Upper lobe of left lung (tissue), 6 donors: Measurements from ENCODE around the gene HOXC5. TPM values are rescaled to one million over a fixed set of nuclear protein-coding genes. Genes with fewer than 3 reads are reported as not detected.

Source experiments
- ATAC-seq, 2 donors: fragments of 200-7000 bp; cut with Tn5 transposase; one replicate each; pipeline ENCODE4 v1.9.1; 2022; ENCODE audit warnings: mild to moderate bottlenecking in 2 of 2, moderate library complexity in 2 of 2; ENCODE audit not compliant: low FRiP score in 2 of 2
- DNase-seq, 2 donors: peaks; one replicate each; pipeline ENCODE4 v3.0.0-alpha.2; 2019 to 2020
- H3K27ac ChIP-seq, 4 donors: fragments of 200-600 bp; sonication (generic); one replicate each; pipeline ENCODE4 v1.5.1; 2016 to 2019
- H3K27me3 ChIP-seq, 4 donors: fragments of 200-600 bp; sonication (generic); one replicate each; pipeline ENCODE4 v1.5.1; 2017 to 2019
- H3K36me3 ChIP-seq, 4 donors: fragments of 200-600 bp; sonication (generic); one replicate each; pipeline ENCODE4 v1.5.1; 2016 to 2019
- H3K4me1 ChIP-seq, 4 donors: fragments of 200-600 bp; sonication (generic); one replicate each; pipeline ENCODE4 v1.5.1; 2018 to 2019
- H3K4me3 ChIP-seq, 4 donors: fragments of 200-600 bp; sonication (generic); one replicate each; pipeline ENCODE4 v1.5.1; 2017 to 2019; ENCODE audit warnings: mild to moderate bottlenecking in 2 of 4, moderate library complexity in 1 of 4
- H3K9me3 ChIP-seq, 4 donors: fragments of 200-600 bp; sonication (generic); one replicate each; pipeline ENCODE4 v1.5.1; 2018 to 2019
- EP300 ChIP-seq, 4 donors: sonication (generic); formaldehyde crosslinking; IDR thresholded peaks; one replicate each; pipeline ENCODE4 v1.5.1; 2017; ENCODE audit warnings: antibody characterized with exemption in 4 of 4, control low read depth in 2 of 4
- POLR2A ChIP-seq, 4 donors: fragments of 450-650 bp; IDR thresholded peaks; one replicate each; pipeline ENCODE4 v1.5.1; 2016 to 2017; ENCODE audit warnings: antibody characterized with exemption in 4 of 4, mild to moderate bottlenecking in 2 of 4
- POLR2AphosphoS5 ChIP-seq, 2 donors: sonication (generic); formaldehyde crosslinking; IDR thresholded peaks; one replicate each; pipeline ENCODE4 v1.5.1; 2017; ENCODE audit warnings: antibody characterized with exemption in 2 of 2
- WGBS, 2 donors: methylation state at CpG; one replicate each; pipeline ENCODE4 v1.1.5; 2017 to 2018; 5-methylcytosine and 5-hydroxymethylcytosine counted together
- total RNA-seq, 6 donors: library from RNA; depleted of rRNA in 4 of 6; stranded (reverse); fragments of >200 nt in 4 of 6; gene quantifications; one replicate each; pipeline versions ENCODE4 v1.1.0 to v1.2.1, GENCODE V29; 2016 to 2021
- TF ChIP-seq, protein P1 (sequence below), 6 experiments: fragments of 450-650 bp in 4 of 6; fragments of 200-600 bp in 2 of 6; sonication (generic) in 2 of 6; IDR thresholded peaks; one replicate each; pipeline ENCODE4 v1.5.1; 2016 to 2019; ENCODE audit warnings: antibody characterized with exemption in 6 of 6
- donor health status: DM: no; HTN: no; CAD: no; lungs with moderate emphysema.
- donor health status: DM: no; HTN: yes; CAD: no; lungs with severe emphysema.

Gene HOXC5
- total RNA-seq, 6 donors from 2014 or later: 0.11 to 0.22 (median 0.17) TPM; not detected in 3

DNA sequence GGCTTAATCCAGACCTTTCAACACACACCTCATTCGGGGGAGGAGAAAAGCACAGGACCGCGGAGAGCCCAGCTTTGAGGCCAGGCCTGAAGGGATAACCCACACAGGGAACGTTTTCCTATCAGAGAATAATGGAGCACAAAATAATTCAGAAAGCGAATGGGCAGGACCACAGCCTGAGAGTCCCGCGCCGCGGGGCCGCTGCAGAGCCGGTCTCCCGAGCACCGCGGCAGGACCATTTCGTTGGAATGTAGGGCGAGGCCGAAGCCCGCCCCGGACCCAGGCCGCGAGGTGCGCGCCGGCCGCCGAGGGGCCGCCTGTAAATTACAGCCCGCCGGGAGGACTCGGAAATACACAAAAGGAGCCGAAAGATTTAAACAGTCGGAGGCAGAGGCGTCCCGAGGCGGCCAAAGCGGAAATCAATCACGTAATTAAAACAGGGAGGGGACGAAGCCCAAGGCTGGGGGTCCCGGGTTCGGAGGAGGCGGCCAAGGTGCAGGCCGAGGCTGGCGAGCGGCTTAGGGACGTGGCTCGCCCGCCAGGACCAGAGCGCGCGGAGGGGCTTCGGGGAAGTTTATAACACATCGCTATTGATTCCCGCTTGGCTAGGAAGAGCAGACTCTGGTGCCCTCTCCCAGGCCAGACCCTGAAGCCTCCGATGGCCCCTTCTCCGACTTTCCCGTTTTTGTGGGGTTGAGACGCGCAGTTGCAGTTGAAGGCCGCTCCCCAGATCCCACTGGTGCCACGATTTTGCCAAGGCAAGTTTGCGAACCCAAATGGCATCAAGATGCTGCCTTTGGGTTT lies 14.5 kb downstream of the HOXC5 start:
- peak in 1 of 2 donors; percentile 83 for DNase-seq
- H3K4me3 ChIP-seq: no peak overlapping the region
- no peaks in the 10 kb centered on the region for H3K36me3 ChIP-seq
- no peak for ATAC-seq
- peaks cover 0 to 12% (median 7%) of the 10 kb centered on the region in 4 donors for H3K4me1 ChIP-seq
- 11 to 31% methylated on average over 40 to 61 of the region's 61 CpGs for WGBS, 2 donors
- H3K27ac ChIP-seq: no peak overlapping the region
- TF ChIP-seq EP300 (IDR thresholded peaks at IDR 0.05) (no peak), POLR2AphosphoS5 (IDR thresholded peaks at IDR 0.05) (no peak), POLR2A (IDR thresholded peaks at IDR 0.05) (no peak)
- TF ChIP-seq, protein P1, sequence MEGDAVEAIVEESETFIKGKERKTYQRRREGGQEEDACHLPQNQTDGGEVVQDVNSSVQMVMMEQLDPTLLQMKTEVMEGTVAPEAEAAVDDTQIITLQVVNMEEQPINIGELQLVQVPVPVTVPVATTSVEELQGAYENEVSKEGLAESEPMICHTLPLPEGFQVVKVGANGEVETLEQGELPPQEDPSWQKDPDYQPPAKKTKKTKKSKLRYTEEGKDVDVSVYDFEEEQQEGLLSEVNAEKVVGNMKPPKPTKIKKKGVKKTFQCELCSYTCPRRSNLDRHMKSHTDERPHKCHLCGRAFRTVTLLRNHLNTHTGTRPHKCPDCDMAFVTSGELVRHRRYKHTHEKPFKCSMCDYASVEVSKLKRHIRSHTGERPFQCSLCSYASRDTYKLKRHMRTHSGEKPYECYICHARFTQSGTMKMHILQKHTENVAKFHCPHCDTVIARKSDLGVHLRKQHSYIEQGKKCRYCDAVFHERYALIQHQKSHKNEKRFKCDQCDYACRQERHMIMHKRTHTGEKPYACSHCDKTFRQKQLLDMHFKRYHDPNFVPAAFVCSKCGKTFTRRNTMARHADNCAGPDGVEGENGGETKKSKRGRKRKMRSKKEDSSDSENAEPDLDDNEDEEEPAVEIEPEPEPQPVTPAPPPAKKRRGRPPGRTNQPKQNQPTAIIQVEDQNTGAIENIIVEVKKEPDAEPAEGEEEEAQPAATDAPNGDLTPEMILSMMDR (IDR thresholded peaks at IDR 0.05): no peak
- no peaks in the 10 kb centered on the region for H3K9me3 ChIP-seq
- peaks cover 0 to 49% (median 25%) of the 10 kb centered on the region in 4 donors for H3K27me3 ChIP-seq

DNA sequence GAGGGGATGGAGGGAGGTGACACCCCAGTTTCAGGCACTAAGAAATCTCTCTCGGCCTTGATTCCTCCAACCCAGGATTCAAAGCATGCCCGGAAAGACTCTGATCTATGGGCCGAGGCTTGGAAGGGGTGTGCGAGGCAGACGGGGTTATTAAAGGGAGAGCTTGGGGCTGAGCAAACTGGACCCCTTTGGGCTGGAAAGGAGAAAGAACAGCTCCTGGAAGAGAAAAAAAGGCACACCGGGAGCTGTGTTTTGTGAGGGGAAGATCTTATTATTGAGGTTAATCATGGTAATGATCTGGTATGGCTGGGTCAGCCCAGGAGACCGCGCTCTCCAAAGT lies 15.1 kb downstream of the HOXC5 start:
- no peaks in the 10 kb centered on the region for H3K36me3 ChIP-seq
- H3K27me3 ChIP-seq: peaks cover 0 to 55% (median 30%) of the 10 kb centered on the region in 4 donors
- H3K27ac ChIP-seq: no peak overlapping the region
- 35 to 52% methylated on average over 8 of the region's 8 CpGs for WGBS, 2 donors
- DNase-seq: no peak
- H3K4me1 ChIP-seq: peaks cover 0 to 15% (median 7%) of the 10 kb centered on the region in 4 donors
- no peaks in the 10 kb centered on the region for H3K9me3 ChIP-seq
- TF ChIP-seq, protein P1 (IDR thresholded peaks at IDR 0.05): no peak
- TF ChIP-seq POLR2AphosphoS5 (IDR thresholded peaks at IDR 0.05) (no peak), EP300 (IDR thresholded peaks at IDR 0.05) (no peak), POLR2A (IDR thresholded peaks at IDR 0.05) (no peak)
- no peak for ATAC-seq
- no peak overlapping the region for H3K4me3 ChIP-seq

DNA sequence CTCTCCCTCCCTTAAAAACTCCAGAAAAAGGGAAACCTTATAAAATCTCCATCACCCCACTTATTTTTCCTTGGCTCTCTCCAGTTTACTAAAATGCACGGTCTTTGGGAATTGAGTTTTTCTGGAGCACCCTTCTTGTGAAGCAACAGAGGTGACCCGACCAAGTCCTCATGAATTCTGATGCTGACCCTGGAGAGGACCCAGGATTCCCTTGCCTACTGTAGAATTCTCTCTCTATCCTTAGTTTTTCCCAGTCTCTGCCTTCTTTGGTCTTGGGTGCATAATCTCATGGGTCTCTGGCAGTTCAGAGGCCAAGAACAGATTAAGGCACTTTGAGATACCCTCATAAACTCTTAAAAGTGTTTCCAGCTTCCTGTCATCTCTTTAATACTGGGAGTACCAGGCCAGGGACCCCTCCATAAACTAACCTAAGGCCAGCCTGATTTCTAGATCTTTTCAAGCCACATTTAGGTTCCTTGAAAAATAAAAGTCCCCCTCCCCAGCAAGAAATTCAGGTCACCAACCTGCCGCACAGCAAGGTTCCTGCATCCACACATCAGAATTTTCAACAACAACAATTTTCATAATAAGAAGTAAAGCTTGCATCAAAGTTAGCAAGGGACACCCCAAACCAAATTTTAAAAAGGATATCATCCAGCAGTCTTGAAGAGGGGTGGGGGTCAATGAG lies 15.7 kb downstream of the HOXC5 start:
- ATAC-seq (no peak), DNase-seq (no peak)
- Histone ChIP-seq H3K36me3 (no peaks in the 10 kb centered on the region), H3K27me3 (peaks cover 0 to 61% (median 31%) of the 10 kb centered on the region in 4 donors), H3K4me3 (no peak overlapping the region), H3K4me1 (peaks cover 5 to 21% (median 7%) of the 10 kb centered on the region in 4 donors), H3K9me3 (no peaks in the 10 kb centered on the region), H3K27ac (no peak overlapping the region)
- TF ChIP-seq, protein P1 (IDR thresholded peaks at IDR 0.05): no peak
- no peak for TF ChIP-seq EP300 (IDR thresholded peaks at IDR 0.05)
- WGBS, 2 donors: 32 to 61% methylated on average over 3 of the region's 3 CpGs

DNA sequence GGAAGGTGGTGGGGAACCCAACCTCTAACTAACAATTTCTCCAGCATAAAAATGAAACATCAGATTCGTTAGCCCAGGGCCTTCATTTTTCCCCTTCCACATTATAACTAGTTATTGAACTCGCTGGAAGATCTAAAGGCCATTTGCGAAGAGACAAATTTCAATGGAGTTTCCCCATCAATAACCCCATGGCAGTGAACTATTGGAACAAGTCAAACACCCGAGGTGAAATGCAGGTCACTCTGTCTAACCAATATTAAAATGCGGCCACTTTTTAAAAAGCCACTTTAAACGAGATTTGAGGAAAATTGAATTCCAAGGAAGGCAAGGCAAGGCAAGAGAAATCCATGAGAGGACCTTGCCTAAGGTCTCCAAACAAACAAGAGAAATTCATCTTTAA lies 16.3 kb downstream of the HOXC5 start:
- Histone ChIP-seq H3K4me3 (no peak overlapping the region), H3K36me3 (no peaks in the 10 kb centered on the region), H3K9me3 (no peaks in the 10 kb centered on the region), H3K4me1 (peaks cover 7 to 23% (median 7%) of the 10 kb centered on the region in 4 donors), H3K27ac (no peak overlapping the region), H3K27me3 (peaks cover 0 to 61% (median 35%) of the 10 kb centered on the region in 4 donors)
- no peak for TF ChIP-seq POLR2AphosphoS5 (IDR thresholded peaks at IDR 0.05)
- no peak for TF ChIP-seq EP300 (IDR thresholded peaks at IDR 0.05)
- no peak for TF ChIP-seq POLR2A (IDR thresholded peaks at IDR 0.05)
- TF ChIP-seq, protein P1 (IDR thresholded peaks at IDR 0.05): no peak
- DNase-seq (no peak), ATAC-seq (no peak)
- 39 to 43% methylated on average over 6 of the region's 6 CpGs for WGBS, 2 donors
